H1 (cell line): ENCODE measurements around the gene C9. TPM values are rescaled to one million over a fixed set of nuclear protein-coding genes. Genes with fewer than 3 reads are reported as not detected.

Experiments
- CTCF ChIA-PET: fragments of 300-600 bp; sonication (Branson Sonifier 250); formaldehyde crosslinking; loops from one replicate; lab custom pipeline; 2021; ENCODE audit not compliant: partially characterized antibody; lab: Charles Lee
- POLR2A ChIA-PET: fragments of 300-600 bp; sonication (Branson Sonifier 250); formaldehyde crosslinking; loops from one replicate; lab custom pipeline; 2021; ENCODE audit warnings: inconsistent platforms; ENCODE audit not compliant: partially characterized antibody; lab: Charles Lee
- DNase-seq, 2 experiments: peaks; one replicate each; pipeline versions ENCODE4 v3.0.0 to v3.0.0-alpha.2; 2010 to 2022; ENCODE audit warnings: low spot score in 2 of 2, low read depth in 1 of 2, mixed read lengths in 1 of 2
- FAIRE-seq: peaks from 2 replicates; lab custom pipeline; 2011; peaks lifted over from hg19 to GRCh38; lab: Jason Lieb, UNC
- H2AFZ ChIP-seq: 2 replicates; pipeline ENCODE4 v1.8.1; 2012; ENCODE audit warnings: low read length, inconsistent platforms
- H2AK5ac ChIP-seq: 2 replicates; pipeline ENCODE4 v1.6.1; 2013; ENCODE audit warnings: low read depth, low read length
- H2BK120ac ChIP-seq: replicated peaks from 2 replicates; pipeline ENCODE3; 2013; ENCODE audit warnings: low read depth, low read length, inconsistent platforms
- H2BK12ac ChIP-seq: 2 replicates; pipeline ENCODE4 v1.6.1; 2013; ENCODE audit warnings: low read depth, low read length
- H2BK15ac ChIP-seq: 2 replicates; pipeline ENCODE4 v1.6.1; 2013; ENCODE audit warnings: low read length
- H2BK20ac ChIP-seq: 2 replicates; pipeline ENCODE4 v1.6.1; 2013; ENCODE audit warnings: low read length
- H2BK5ac ChIP-seq: 2 replicates; pipeline ENCODE4 v1.6.1; 2013; ENCODE audit warnings: low read depth, low read length
- H3K14ac ChIP-seq: 2 replicates; pipeline ENCODE4 v1.6.1; 2013; ENCODE audit warnings: inconsistent platforms; ENCODE audit not compliant: insufficient read length
- H3K18ac ChIP-seq: 2 replicates; pipeline ENCODE4 v1.6.1; 2013; ENCODE audit warnings: low read length; ENCODE audit errors: extremely low read depth
- H3K23ac ChIP-seq: 2 replicates; pipeline ENCODE4 v1.6.1; 2013; ENCODE audit warnings: inconsistent platforms; ENCODE audit not compliant: insufficient read length
- H3K23me2 ChIP-seq: 2 replicates; pipeline ENCODE4 v1.6.1; 2013; ENCODE audit warnings: low read depth, low read length
- H3K27ac ChIP-seq: 2 replicates; pipeline ENCODE4 v1.6.1; 2011; ENCODE audit warnings: low read depth, low read length, inconsistent platforms
- H3K27me3 ChIP-seq, 4 experiments: replicated peaks in 1 of 4; 1 replicate in 1 of 4; 2 replicates in 3 of 4; pipeline versions ENCODE4 v1.6.1 to v1.8.1; 2011 to 2013; ENCODE audit warnings: low read length in 3 of 4, mild to moderate bottlenecking in 3 of 4, inconsistent platforms in 2 of 4, mixed read lengths in 2 of 4, moderate library complexity in 1 of 4; ENCODE audit not compliant: control insufficient read depth in 3 of 4, insufficient read depth in 3 of 4; ENCODE audit errors: extremely low read depth in 1 of 4
- H3K36me3 ChIP-seq, 4 experiments: 2 replicates each; pipeline versions ENCODE4 v1.6.1 to v1.8.1; 2011 to 2013; ENCODE audit warnings: mild to moderate bottlenecking in 4 of 4, low read length in 3 of 4, moderate library complexity in 2 of 4, control low read depth in 1 of 4, inconsistent platforms in 1 of 4; ENCODE audit not compliant: insufficient read depth in 4 of 4, control insufficient read depth in 2 of 4
- H3K4ac ChIP-seq: replicated peaks from 2 replicates; pipeline ENCODE3; 2013; ENCODE audit warnings: low read length, low read depth, mixed read lengths, inconsistent platforms; ENCODE audit not compliant: insufficient read length
- H3K4me1 ChIP-seq, 4 experiments: replicated peaks in 1 of 4; 1 replicate in 1 of 4; 2 replicates in 3 of 4; pipeline versions ENCODE4 v1.6.1 to v1.8.1; 2011 to 2013; ENCODE audit warnings: low read length in 3 of 4, inconsistent platforms in 2 of 4, mixed read lengths in 1 of 4; ENCODE audit not compliant: insufficient read depth in 4 of 4, control insufficient read depth in 3 of 4
- H3K4me2 ChIP-seq, 2 experiments: 2 replicates each; pipeline versions ENCODE4 v1.6.1 to v1.8.1; 2011 to 2013; ENCODE audit warnings: low read depth in 2 of 2, low read length in 2 of 2, control low read depth in 1 of 2, inconsistent platforms in 1 of 2, mild to moderate bottlenecking in 1 of 2; ENCODE audit not compliant: insufficient read depth in 1 of 2
- H3K4me3 ChIP-seq, 4 experiments: fragments of 200-600, 300-600 bp in 1 of 4; sonication (generic), shearing (Covaris generic), sonication (Bioruptor Twin) in 1 of 4; 2 replicates each; pipeline versions ENCODE4 v1.5.1 to v1.8.1; 2011 to 2016; ENCODE audit warnings: low read length in 4 of 4, low read depth in 3 of 4, control low read depth in 2 of 4, inconsistent platforms in 2 of 4, mild to moderate bottlenecking in 2 of 4, mixed read lengths in 1 of 4, moderate library complexity in 1 of 4; ENCODE audit not compliant: insufficient read depth in 2 of 4; ENCODE audit errors: extremely low read depth in 1 of 4
- H3K56ac ChIP-seq: replicated peaks from 2 replicates; pipeline ENCODE3; 2013; ENCODE audit warnings: low read depth, mild to moderate bottlenecking, mixed read lengths, low read length, inconsistent platforms; ENCODE audit not compliant: insufficient read length
- H3K79me1 ChIP-seq: 2 replicates; pipeline ENCODE4 v1.6.1; 2013; ENCODE audit warnings: low read depth, low read length, control low read depth
- H3K79me2 ChIP-seq, 2 experiments: 2 replicates each; pipeline versions ENCODE4 v1.6.1 to v1.8.1; 2012 to 2013; ENCODE audit warnings: low read length in 2 of 2, mild to moderate bottlenecking in 2 of 2, inconsistent platforms in 1 of 2; ENCODE audit not compliant: insufficient read depth in 2 of 2, control insufficient read depth in 1 of 2
- H3K9ac ChIP-seq, 4 experiments: replicated peaks in 1 of 4; 1 replicate in 1 of 4; 2 replicates in 3 of 4; pipeline versions ENCODE4 v1.6.1 to v1.8.1; 2011 to 2013; ENCODE audit warnings: low read depth in 3 of 4, low read length in 3 of 4, control low read depth in 2 of 4, mild to moderate bottlenecking in 2 of 4, moderate library complexity in 2 of 4, inconsistent platforms in 1 of 4; ENCODE audit errors: extremely low read depth in 1 of 4
- H3K9me3 ChIP-seq, 2 experiments: 2 replicates each; pipeline versions ENCODE4 v1.6.1 to v1.8.1; 2012 to 2013; ENCODE audit warnings: mild to moderate bottlenecking in 2 of 2, moderate library complexity in 2 of 2, control low read depth in 1 of 2, inconsistent platforms in 1 of 2, low read depth in 1 of 2, low read length in 1 of 2, mixed read lengths in 1 of 2; ENCODE audit not compliant: insufficient read depth in 2 of 2
- H4K20me1 ChIP-seq, 2 experiments: replicated peaks in 1 of 2; 2 replicates each; pipeline versions ENCODE3 to v1.8.1; 2011 to 2013; ENCODE audit warnings: inconsistent platforms in 2 of 2, low read length in 2 of 2, mild to moderate bottlenecking in 1 of 2; ENCODE audit not compliant: insufficient read depth in 2 of 2, control insufficient read depth in 1 of 2
- H4K5ac ChIP-seq: 2 replicates; pipeline ENCODE4 v1.6.1; 2013; ENCODE audit warnings: low read length, low read depth, mixed read lengths, inconsistent platforms; ENCODE audit not compliant: insufficient read length
- H4K8ac ChIP-seq: 2 replicates; pipeline ENCODE4 v1.8.0; 2013; ENCODE audit warnings: mild to moderate bottlenecking, moderate library complexity, low read length, inconsistent platforms; ENCODE audit not compliant: insufficient read depth; ENCODE audit errors: extremely low read depth
- H4K91ac ChIP-seq: replicated peaks from 2 replicates; pipeline ENCODE3; 2013; ENCODE audit warnings: low read length, mixed read lengths, inconsistent platforms; ENCODE audit not compliant: insufficient read length
- ATF2 ChIP-seq: IDR thresholded peaks from 2 replicates; pipeline ENCODE4 v1.6.1; 2012; ENCODE audit warnings: low read length, inconsistent platforms
- BCL11A ChIP-seq, 2 experiments: IDR thresholded peaks; one replicate each; pipeline ENCODE4 v1.6.1; 2011; ENCODE audit warnings: low read depth in 2 of 2, low read length in 2 of 2, mild to moderate bottlenecking in 2 of 2
- CREB1 ChIP-seq: IDR thresholded peaks from 2 replicates; pipeline ENCODE4 v1.6.1; 2012; ENCODE audit warnings: inconsistent platforms
- GABPA ChIP-seq: IDR thresholded peaks from 2 replicates; pipeline ENCODE4 v1.6.1; 2011; ENCODE audit warnings: mild to moderate bottlenecking, low read length, moderate library complexity, borderline replicate concordance; ENCODE audit not compliant: insufficient read depth
- HDAC6 ChIP-seq: IDR thresholded peaks from one replicate; pipeline ENCODE4 v1.7.1; 2012; ENCODE audit warnings: low read depth, mild to moderate bottlenecking, inconsistent platforms, low read length, moderate library complexity
- JUN ChIP-seq: IDR thresholded peaks from 2 replicates; pipeline ENCODE4 v1.6.1; 2011; ENCODE audit warnings: low read depth, mild to moderate bottlenecking, improper control_type of control experiment, low read length
- NANOG ChIP-seq: IDR thresholded peaks from 2 replicates; pipeline ENCODE4 v1.6.1; 2011; ENCODE audit warnings: low read length, low read depth, mild to moderate bottlenecking, inconsistent platforms; ENCODE audit not compliant: insufficient read depth, poor library complexity, severe bottlenecking
- PHF8 ChIP-seq: fragments of 200-600 bp; sonication (generic); conservative IDR thresholded peaks from 2 replicates; pipeline ENCODE4 v1.7.1; 2012; ENCODE audit warnings: low read depth, mild to moderate bottlenecking, inconsistent platforms, low read length, moderate library complexity
- RAD21 ChIP-seq, 2 experiments: IDR thresholded peaks in 1 of 2; conservative IDR thresholded peaks in 1 of 2; 2 replicates each; pipeline ENCODE4 v1.6.1; 2011; ENCODE audit warnings: low read depth in 2 of 2, low read length in 2 of 2, improper control_type of control experiment in 1 of 2, inconsistent platforms in 1 of 2, mild to moderate bottlenecking in 1 of 2, moderate library complexity in 1 of 2
- SIN3A ChIP-seq, 2 experiments: IDR thresholded peaks in 1 of 2; conservative IDR thresholded peaks in 1 of 2; 2 replicates each; pipeline ENCODE4 v1.6.1; 2011 to 2012; ENCODE audit warnings: low read length in 2 of 2, improper control_type of control experiment in 1 of 2, low read depth in 1 of 2, mild to moderate bottlenecking in 1 of 2
- SIX5 ChIP-seq: IDR thresholded peaks from 2 replicates; pipeline ENCODE4 v1.6.1; 2011; ENCODE audit warnings: mild to moderate bottlenecking, low read depth, low read length
- SP4 ChIP-seq: IDR thresholded peaks from 2 replicates; pipeline ENCODE4 v1.6.1; 2012; ENCODE audit warnings: low read length, inconsistent platforms
- SRF ChIP-seq: IDR thresholded peaks from 2 replicates; pipeline ENCODE4 v1.6.1; 2011; ENCODE audit warnings: mild to moderate bottlenecking, low read depth, low read length, moderate library complexity
- WGBS, 2 experiments: shearing (Covaris generic) in 1 of 2; methylation state at CpG; one replicate each; pipeline versions ENCODE4 v1.1.6 to v1.1.7; 2013 to 2015; ENCODE audit warnings: low lambda C conversion rate in 2 of 2, mixed read lengths in 2 of 2, inconsistent platforms in 1 of 2, low coverage in 1 of 2, missing lambda C conversion rate in 1 of 2; ENCODE audit not compliant: insufficient replicate concordance in 2 of 2, insufficient coverage in 1 of 2, insufficient read length in 1 of 2; ENCODE audit errors: extremely low coverage in 1 of 2, missing lambda C conversion rate in 1 of 2; 5-methylcytosine and 5-hydroxymethylcytosine counted together
- polyA plus RNA-seq, 7 experiments: library from polyadenylated mRNA; depleted of rRNA in 3 of 7; stranded (reverse) in 5 of 7; unstranded in 2 of 7; fragments of >200 nt in 5 of 7; fragments of 200-250 nt in 2 of 7; gene quantifications; 1 replicate in 5 of 7; 2 replicates in 1 of 7; 4 replicates in 1 of 7; pipeline versions ENCODE4 v1.2.1 to v1.2.3, GENCODE V29; 2011 to 2013; ENCODE audit warnings: missing spikeins in 2 of 7, mixed read lengths in 2 of 7
- total RNA-seq: library from RNA; stranded (reverse); fragmentation: NEBNext Ultra II Directional; extraction: Animal tissue kit (Norgen Biotek cat#: 25700); gene quantifications from 2 replicates; pipeline ENCODE4 v1.2.1, GENCODE V29; 2021

The C9 gene
- total and polyA plus RNA-seq, 2 of the 8 experiments (the other 6 are each of a cell fraction or from before 2014, with no cell fraction given) = not detected

- Histone ChIP-seq H2BK12ac (no peak overlapping the region), H2BK15ac (no peak overlapping the region), H3K14ac (no peak overlapping the region), H4K91ac (no peak overlapping the region), H3K4me3 (no peak overlapping the region), H2AK5ac (no peak overlapping the region), H3K27me3 (no peaks in the 10 kb centered on the region), H3K18ac (no peak overlapping the region), H3K79me2 (no peaks in the 10 kb centered on the region), H2BK120ac (no peak overlapping the region), H2BK20ac (no peak overlapping the region), H3K56ac (no peak overlapping the region), H4K8ac (no peak overlapping the region), H2AFZ (no peak overlapping the region), H4K5ac (no peak overlapping the region), H3K9me3 (peaks cover 5 to 17% of the 10 kb centered on the region in 2 experiments; a peak in 2 of 4 replicates), H3K9ac (no peak overlapping the region), H3K23ac (no peak overlapping the region), H3K27ac (no peak overlapping the region), H3K23me2 (no peaks in the 10 kb centered on the region), H3K36me3 (no peaks in the 10 kb centered on the region; a peak in 1 of 8 replicates), H4K20me1 (no peaks in the 10 kb centered on the region), H3K79me1 (no peaks in the 10 kb centered on the region), H3K4me1 (no peaks in the 10 kb centered on the region), H3K4ac (no peak overlapping the region), H2BK5ac (no peak overlapping the region), H3K4me2 (no peak overlapping the region)
- CTCF ChIA-PET = no interaction called here
- POLR2A ChIA-PET = no interaction called here
- FAIRE-seq = no peak
- 100% methylated on average over 1 of the region's 1 CpG; no CpG with 5 or more reads in 1 of the 2 experiments for WGBS, 2 experiments
- no peak for DNase-seq
- TF ChIP-seq GABPA (no peak), CREB1 (no peak), PHF8 (no peak), NANOG (no peak), SIX5 (no peak), ATF2 (no peak), RAD21 (IDR thresholded peaks at IDR 0.05 in 1 of 2, conservative IDR thresholded peaks at IDR 0.05 in 1 of 2; ENCODE audit: low read depth in 2 of 2, low read length in 2 of 2) (no peak), JUN (no peak), HDAC6 (no peak), BCL11A (IDR thresholded peaks at IDR 0.05; ENCODE audit: low read depth in 2 of 2, low read length in 2 of 2) (no peak), SIN3A (conservative IDR thresholded peaks at IDR 0.05 in 1 of 2, IDR thresholded peaks at IDR 0.05 in 1 of 2; ENCODE audit: low read depth in 1 of 2, low read length in 2 of 2) (no peak), SRF (no peak), SP4 (no peak)
Observed at GRCh38 chr5:39333104-39333503, 31.2 kb downstream of the C9 start.
